Measurements from ENCODE around the gene AARS1.
"Not testable (repeated sequence)": the region's sequence is repeated elsewhere in the genome, so short reads cannot be mapped to it uniquely, and the experiment has no call there.

The AARS1 gene

DNA sequence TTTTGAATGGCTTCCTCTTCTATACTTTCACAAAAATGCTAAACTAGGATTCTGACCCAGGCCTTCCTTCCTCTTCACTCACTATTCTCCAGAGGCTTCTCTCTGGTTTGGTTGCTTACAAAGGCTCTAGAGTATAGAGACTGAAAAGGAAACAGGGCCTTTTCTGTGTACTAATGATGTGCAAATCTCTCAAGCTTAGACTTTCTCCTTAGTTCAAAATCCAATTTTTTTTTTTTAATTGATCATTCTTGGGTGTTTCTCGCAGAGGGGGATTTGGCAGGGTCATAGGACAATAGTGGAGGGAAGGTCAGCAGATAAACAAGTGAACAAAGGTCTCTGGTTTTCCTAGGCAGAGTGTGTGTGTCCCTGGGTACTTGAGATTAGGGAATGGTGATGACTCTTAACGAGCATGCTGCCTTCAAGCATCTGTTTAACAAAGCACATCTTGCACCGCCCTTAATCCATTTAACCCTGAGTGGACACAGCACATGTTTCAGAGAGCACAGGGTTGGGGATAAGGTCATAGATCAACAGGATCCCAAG lies 65.3 kb downstream of the AARS1 start:
- not testable (repeated sequence) for DNase-seq

DNA sequence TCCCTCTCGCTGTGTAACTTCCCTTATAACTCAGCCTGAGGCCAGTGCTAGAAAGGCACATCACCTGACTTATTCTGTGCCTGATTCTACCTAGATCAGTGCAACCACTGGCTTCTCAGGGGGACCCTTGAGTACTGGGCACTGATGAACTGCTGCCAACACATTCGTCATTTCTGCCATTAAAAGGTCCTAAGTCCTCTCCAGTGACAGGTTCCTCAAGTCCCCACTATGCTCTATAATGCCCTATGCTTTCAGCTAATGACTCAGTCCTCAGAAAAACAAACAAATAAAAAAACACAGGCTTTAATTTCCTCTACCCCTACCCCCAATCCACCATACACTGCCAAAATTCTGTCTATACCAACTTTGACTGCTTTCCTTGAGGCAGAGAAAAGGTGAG lies 66.1 kb downstream of the AARS1 start:
- DNase-seq: not testable (repeated sequence)

DNA sequence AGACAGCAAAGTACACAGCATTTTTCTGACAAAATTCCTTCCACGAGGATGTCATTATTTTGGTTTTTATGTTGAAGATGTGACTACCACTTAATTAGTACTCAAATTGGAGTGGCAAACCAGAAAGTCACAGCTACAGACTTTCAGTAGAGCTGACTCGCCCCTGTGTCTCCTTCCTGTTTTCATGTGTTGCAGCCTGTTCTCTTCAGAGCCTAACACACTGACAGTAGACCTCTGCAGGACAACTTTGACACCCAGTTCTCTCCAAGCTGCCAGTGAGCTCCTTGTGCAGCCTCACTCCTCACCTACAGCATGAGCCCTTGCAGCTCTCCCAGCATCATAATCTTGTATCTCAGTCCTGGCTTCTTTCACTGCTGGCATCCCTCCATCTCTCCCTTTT lies 66.7 kb downstream of the AARS1 start:
- not testable (repeated sequence) for DNase-seq

DNA sequence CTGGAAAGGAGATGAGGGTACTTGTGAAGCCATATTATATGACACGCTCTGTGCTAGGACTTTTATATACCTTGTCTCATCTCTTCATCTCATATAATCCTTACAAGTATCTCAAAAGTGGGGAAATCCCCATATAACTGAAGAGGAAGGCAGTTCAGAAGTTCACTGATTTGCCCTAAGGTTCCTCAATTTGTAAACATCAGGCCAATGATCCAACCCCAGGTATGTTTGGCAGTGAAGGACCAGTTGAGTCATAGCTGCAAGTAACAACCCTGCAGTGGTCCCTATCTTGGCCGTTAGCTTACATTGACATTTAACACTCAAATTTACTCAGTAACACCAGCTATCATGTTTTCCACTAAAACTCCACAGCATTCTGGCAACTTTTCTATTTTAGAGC lies 70.7 kb downstream of the AARS1 start:
- not testable (repeated sequence) for DNase-seq

DNA sequence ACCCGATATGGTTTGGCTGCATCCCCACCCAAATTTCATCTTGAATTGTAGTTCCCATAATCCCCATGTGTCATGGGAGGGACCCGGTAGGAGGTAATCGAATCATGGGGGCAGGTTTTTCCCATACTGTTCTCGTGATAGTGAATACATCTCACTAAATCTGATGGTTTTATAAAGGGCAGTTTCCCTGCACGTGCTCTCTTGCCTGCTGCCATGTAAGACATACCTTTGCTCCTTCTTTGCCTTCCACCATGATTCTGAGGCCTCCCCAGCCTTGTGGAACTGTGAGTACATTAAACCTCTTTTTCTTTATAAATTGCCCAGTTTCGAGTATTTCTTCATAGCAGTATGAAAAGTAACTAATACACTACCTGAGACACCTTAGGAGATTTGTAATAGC lies 82.9 kb downstream of the AARS1 start:
- DNase-seq: not testable (repeated sequence)

DNA sequence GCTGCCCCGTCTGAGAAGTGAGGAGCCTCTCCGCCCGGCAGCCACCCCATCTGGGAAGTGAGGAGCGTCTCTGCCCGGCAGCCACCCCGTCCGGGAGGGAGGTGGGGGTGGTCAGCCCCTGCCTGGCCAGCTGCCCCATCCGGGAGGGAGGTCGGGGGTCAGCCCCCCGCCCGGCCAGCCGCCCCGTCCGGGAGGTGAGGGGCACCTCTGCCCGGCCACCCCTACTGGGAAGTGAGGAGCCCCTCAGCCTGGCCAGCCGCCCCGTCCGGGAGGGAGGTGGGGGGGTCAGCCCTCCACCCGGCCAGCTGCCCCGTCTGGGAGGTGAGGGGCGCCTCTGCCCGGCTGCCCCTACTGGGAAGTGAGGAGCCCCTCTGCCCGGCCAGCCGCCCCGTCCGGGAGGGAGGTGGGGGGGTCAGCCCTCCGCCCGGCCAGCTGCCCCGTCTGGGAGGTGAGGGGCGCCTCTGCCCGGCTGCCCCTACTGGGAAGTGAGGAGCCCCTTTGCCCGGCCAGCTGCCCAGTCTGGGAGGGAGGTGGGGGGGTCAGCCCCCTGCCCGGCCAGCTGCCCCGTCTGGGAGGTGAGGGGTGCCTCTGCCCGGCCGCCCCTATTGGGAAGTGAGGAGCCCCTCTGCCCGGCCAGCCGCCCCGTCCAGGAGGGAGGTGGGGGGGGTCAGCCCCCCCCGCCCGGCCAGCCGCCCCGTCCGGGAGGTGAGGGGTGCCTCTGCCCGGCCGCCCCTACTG lies 84.5 kb downstream of the AARS1 start:
- DNase-seq: not testable (repeated sequence)

DNA sequence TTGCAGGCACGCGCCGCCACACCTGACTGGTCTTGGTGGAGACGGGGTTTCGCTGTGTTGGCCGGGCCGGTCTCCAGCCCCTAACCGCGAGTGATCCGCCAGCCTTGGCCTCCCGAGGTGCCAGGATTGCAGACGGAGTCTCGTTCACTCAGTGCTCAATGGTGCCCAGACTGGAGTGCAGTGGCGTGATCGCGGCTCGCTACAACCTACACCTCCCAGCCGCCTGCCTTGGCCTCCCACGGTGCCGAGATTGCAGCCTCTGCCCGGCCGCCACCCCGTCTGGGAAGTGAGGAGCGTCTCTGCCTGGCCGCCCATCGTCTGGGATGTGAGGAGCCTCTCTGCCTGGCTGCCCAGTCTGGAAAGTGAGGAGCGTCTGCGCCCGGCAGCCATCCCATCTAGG lies 85.3 kb downstream of the AARS1 start:
- DNase-seq: not testable (repeated sequence)

DNA sequence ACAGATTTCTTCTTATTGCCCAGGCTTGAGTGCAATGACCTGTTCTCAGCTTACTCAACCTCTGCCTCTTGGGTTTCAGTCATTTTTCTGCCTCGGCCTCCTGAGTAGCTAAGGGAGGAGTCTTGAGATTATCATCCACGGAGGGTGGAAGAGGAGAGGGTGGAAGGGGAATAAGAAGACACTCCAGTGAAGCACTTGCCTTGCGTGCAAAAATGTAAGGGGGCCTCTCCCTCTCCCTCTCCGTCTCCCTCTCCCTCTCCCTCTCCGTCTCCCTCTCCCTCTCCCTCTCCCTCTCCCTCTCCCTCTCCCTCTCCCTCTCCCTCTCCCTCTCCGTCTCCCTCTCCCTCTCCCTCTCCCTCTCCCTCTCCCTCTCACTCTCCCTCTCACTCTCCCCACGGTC lies 85.8 kb downstream of the AARS1 start:
- DNase-seq: not testable (repeated sequence)

All from NCI-H345 (cell line).